Astrocyte (in vitro differentiated cells and primary cell): ENCODE data around the gene GMPR. TPM values are rescaled to one million over a fixed set of nuclear protein-coding genes. Genes with fewer than 3 reads are reported as not detected.
A peak's percentile ranks its signal among the peaks of the same experiment; 100 is the strongest.

ENCODE experiments used
- DNase-seq: peaks from one replicate; pipeline ENCODE4 v3.0.0-alpha.2; 2010; ENCODE audit warnings: low read depth
- FAIRE-seq: peaks from 2 replicates; lab custom pipeline; 2011; peaks lifted over from hg19 to GRCh38; lab: Jason Lieb, UNC
- H2AFZ ChIP-seq: 2 replicates; pipeline ENCODE4 v1.6.0; 2012; ENCODE audit warnings: low read depth, low read length, inconsistent platforms
- H3K27ac ChIP-seq: 2 replicates; pipeline ENCODE4 v1.5.1; 2011; ENCODE audit warnings: low read depth, low read length, inconsistent platforms
- H3K27me3 ChIP-seq: 2 replicates; pipeline ENCODE4 v1.6.0; 2011; ENCODE audit warnings: low read length, inconsistent platforms; ENCODE audit not compliant: insufficient read depth
- H3K36me3 ChIP-seq: 2 replicates; pipeline ENCODE4 v1.5.1; 2011; ENCODE audit warnings: low read length, inconsistent platforms; ENCODE audit not compliant: insufficient read depth
- H3K4me1 ChIP-seq: 2 replicates; pipeline ENCODE4 v1.5.1; 2011; ENCODE audit warnings: low read length, inconsistent platforms; ENCODE audit not compliant: insufficient read depth
- H3K4me2 ChIP-seq: 2 replicates; pipeline ENCODE4 v1.6.0; 2012; ENCODE audit warnings: low read length, inconsistent platforms
- H3K4me3 ChIP-seq: 2 replicates; pipeline ENCODE4 v1.5.1; 2011; ENCODE audit warnings: low read depth, mild to moderate bottlenecking, low read length, inconsistent platforms; ENCODE audit not compliant: insufficient read depth
- H3K79me2 ChIP-seq: 2 replicates; pipeline ENCODE4 v1.6.0; 2012; ENCODE audit warnings: mild to moderate bottlenecking, low read length, inconsistent platforms; ENCODE audit not compliant: insufficient read depth
- H3K9ac ChIP-seq: 2 replicates; pipeline ENCODE4 v1.6.0; 2012; ENCODE audit warnings: mild to moderate bottlenecking, low read length, inconsistent platforms
- H3K9me3 ChIP-seq: 2 replicates; pipeline ENCODE4 v1.5.1; 2012; ENCODE audit warnings: low read depth, mild to moderate bottlenecking, low read length, inconsistent platforms; ENCODE audit not compliant: insufficient read depth
- H4K20me1 ChIP-seq: 2 replicates; pipeline ENCODE4 v1.6.0; 2012; ENCODE audit warnings: low read length, inconsistent platforms; ENCODE audit not compliant: insufficient read depth
- H3K27ac Mint-ChIP-seq: one replicate; pipeline ENCODE4 v1.8.0; 2021; ENCODE audit warnings: mild to moderate bottlenecking, mixed read lengths; ENCODE audit not compliant: unreplicated experiment
- H3K27me3 Mint-ChIP-seq: one replicate; pipeline ENCODE4 v1.8.0; 2021; ENCODE audit warnings: low read depth, mixed read lengths; ENCODE audit not compliant: unreplicated experiment
- H3K36me3 Mint-ChIP-seq: one replicate; pipeline ENCODE4 v1.8.0; 2021; ENCODE audit warnings: low read depth, mixed read lengths; ENCODE audit not compliant: unreplicated experiment
- H3K4me1 Mint-ChIP-seq: one replicate; pipeline ENCODE4 v1.8.0; 2021; ENCODE audit warnings: low read depth, mixed read lengths; ENCODE audit not compliant: unreplicated experiment
- H3K4me3 Mint-ChIP-seq: one replicate; pipeline ENCODE4 v1.8.0; 2021; ENCODE audit warnings: mild to moderate bottlenecking, moderate library complexity, mixed read lengths; ENCODE audit not compliant: unreplicated experiment
- H3K9me3 Mint-ChIP-seq: one replicate; pipeline ENCODE4 v1.8.0; 2021; ENCODE audit warnings: mild to moderate bottlenecking, mixed read lengths; ENCODE audit not compliant: unreplicated experiment
- EZH2 ChIP-seq: IDR thresholded peaks from 2 replicates; pipeline ENCODE4 v1.6.1; 2012; ENCODE audit warnings: mild to moderate bottlenecking, low read length, inconsistent platforms; ENCODE audit not compliant: insufficient read depth
- total RNA-seq: library from RNA; stranded (reverse); gene quantifications from 2 replicates; pipeline ENCODE4 v1.2.1, GENCODE V29; 2021
- TF ChIP-seq, protein P1 (sequence below): IDR thresholded peaks from 2 replicates; pipeline ENCODE4 v1.5.1; 2011; ENCODE audit warnings: low read depth, mild to moderate bottlenecking, inconsistent platforms, low read length, moderate library complexity; ENCODE audit not compliant: insufficient read depth

The GMPR gene
- total RNA-seq, 1 donor from 2014 or later: 2.0 TPM

DNA sequence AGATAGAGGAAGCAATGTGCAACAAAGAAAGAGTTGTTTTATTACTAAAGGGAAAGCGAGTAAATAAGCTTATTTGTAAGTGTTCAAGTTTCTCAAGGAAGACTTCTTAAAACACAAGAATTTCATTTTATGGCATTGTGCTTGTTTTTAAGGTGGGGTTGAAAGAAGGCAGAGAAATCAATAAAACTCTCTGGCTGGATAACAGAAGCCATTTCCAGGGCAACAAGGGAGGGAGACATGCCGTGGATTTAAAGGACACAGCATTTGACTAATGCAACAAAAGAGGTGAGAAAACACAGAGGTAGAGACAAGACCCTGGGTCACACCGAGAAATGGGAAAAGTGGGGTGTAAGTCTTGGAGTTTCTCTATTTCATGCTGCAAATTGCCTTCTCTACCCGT, 28.8 kb upstream of the GMPR start:
- H3K4me2 ChIP-seq: no peak overlapping the region
- no peak overlapping the region for H3K27ac ChIP-seq
- no peaks in the 10 kb centered on the region for H3K36me3 ChIP-seq
- H3K27me3 ChIP-seq: peaks cover 5% of the 10 kb centered on the region
- no peak overlapping the region for H3K9ac ChIP-seq
- Mint-ChIP-seq H3K9me3 (no peaks in the 10 kb centered on the region), H3K36me3 (no peaks in the 10 kb centered on the region), H3K27ac (no peak overlapping the region), H3K27me3 (peaks cover 2% of the 10 kb centered on the region), H3K4me3 (no peak overlapping the region), H3K4me1 (peaks cover 10% of the 10 kb centered on the region)
- H3K9me3 ChIP-seq: no peaks in the 10 kb centered on the region
- FAIRE-seq: no peak
- no peaks in the 10 kb centered on the region for H4K20me1 ChIP-seq
- no peaks in the 10 kb centered on the region for H3K79me2 ChIP-seq
- H3K4me1 ChIP-seq: peaks cover 13% of the 10 kb centered on the region
- DNase-seq: no peak
- H3K4me3 ChIP-seq: no peak overlapping the region
- no peak for TF ChIP-seq EZH2
- TF ChIP-seq, protein P1, sequence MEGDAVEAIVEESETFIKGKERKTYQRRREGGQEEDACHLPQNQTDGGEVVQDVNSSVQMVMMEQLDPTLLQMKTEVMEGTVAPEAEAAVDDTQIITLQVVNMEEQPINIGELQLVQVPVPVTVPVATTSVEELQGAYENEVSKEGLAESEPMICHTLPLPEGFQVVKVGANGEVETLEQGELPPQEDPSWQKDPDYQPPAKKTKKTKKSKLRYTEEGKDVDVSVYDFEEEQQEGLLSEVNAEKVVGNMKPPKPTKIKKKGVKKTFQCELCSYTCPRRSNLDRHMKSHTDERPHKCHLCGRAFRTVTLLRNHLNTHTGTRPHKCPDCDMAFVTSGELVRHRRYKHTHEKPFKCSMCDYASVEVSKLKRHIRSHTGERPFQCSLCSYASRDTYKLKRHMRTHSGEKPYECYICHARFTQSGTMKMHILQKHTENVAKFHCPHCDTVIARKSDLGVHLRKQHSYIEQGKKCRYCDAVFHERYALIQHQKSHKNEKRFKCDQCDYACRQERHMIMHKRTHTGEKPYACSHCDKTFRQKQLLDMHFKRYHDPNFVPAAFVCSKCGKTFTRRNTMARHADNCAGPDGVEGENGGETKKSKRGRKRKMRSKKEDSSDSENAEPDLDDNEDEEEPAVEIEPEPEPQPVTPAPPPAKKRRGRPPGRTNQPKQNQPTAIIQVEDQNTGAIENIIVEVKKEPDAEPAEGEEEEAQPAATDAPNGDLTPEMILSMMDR: no peak
- no peak overlapping the region for H2AFZ ChIP-seq

DNA sequence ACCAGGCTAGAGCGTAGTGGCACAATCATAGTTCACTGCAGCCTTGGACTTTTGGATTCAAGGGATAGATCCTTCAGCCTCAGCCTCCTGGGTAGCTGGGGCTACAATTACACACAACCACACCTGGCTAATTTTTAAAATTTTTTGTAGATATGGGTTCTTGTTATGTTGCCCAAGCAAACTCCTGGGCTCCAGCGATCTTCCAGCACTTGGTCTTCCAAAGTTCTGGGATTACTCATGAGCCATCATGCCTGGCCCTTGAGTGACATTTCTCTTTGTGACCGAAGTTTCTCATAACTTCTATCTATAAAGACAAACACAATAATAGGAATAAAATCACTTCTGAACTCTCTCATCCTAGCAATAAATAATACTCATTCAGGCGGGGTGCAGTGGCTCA, 26.1 kb upstream of the GMPR start:
- Histone ChIP-seq H3K4me1 (peaks cover 14% of the 10 kb centered on the region), H3K27me3 (peaks cover 5% of the 10 kb centered on the region), H3K4me2 (no peak overlapping the region), H3K9me3 (no peaks in the 10 kb centered on the region), H2AFZ (no peak overlapping the region), H3K27ac (no peak overlapping the region), H3K4me3 (no peak overlapping the region), H3K9ac (no peak overlapping the region), H4K20me1 (no peaks in the 10 kb centered on the region), H3K79me2 (no peaks in the 10 kb centered on the region), H3K36me3 (no peaks in the 10 kb centered on the region)
- TF ChIP-seq EZH2: no peak
- TF ChIP-seq, protein P1: no peak
- FAIRE-seq (no peak), DNase-seq (no peak)
- H3K4me3 Mint-ChIP-seq: no peak overlapping the region
- no peaks in the 10 kb centered on the region for H3K9me3 Mint-ChIP-seq
- peaks cover 11% of the 10 kb centered on the region for H3K4me1 Mint-ChIP-seq
- H3K27me3 Mint-ChIP-seq: peaks cover 2% of the 10 kb centered on the region
- no peak overlapping the region for H3K27ac Mint-ChIP-seq
- no peaks in the 10 kb centered on the region for H3K36me3 Mint-ChIP-seq

DNA sequence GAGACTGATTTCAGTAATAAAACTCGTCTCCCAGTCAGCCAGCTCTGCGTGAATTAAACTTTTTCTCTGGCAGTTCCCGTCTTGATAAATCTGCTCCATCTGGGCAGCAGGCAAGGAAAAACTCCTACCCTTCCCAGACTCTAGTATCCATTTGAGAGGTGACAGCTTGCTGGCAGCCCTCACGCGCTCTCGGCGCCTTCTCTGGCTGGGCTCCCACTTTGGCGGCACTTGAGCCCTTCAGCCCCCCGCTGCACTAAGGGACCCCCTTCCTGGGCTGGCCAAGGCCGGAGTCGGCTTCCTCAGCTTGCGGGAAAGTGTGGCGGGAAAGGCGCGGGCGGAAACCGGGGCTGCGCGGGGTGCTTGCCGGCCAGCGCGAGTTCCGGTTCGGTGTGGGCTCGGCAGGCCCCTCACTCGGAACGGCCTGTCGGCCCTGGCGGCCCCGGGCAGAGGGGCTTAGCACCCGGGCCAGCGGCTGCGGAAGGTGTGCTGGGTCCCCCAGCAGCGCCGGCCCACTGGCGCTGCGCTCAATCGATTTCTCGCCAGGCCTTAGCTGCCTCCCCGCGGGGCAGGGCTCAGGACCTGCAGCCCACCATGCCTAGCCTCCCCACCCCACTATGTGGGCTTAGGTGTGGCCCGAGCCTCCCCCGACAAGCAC, 21.8 kb upstream of the GMPR start:
- Histone ChIP-seq H3K4me2 (peak overlapping the region; percentile 75), H2AFZ (peak overlapping the region; percentile 78), H3K9ac (peak overlapping the region; percentile 10), H3K4me3 (no peak overlapping the region), H3K9me3 (no peaks in the 10 kb centered on the region), H4K20me1 (no peaks in the 10 kb centered on the region), H3K79me2 (no peaks in the 10 kb centered on the region), H3K27me3 (no peaks in the 10 kb centered on the region), H3K4me1 (peaks cover 18% of the 10 kb centered on the region), H3K36me3 (no peaks in the 10 kb centered on the region), H3K27ac (no peak overlapping the region)
- Mint-ChIP-seq H3K36me3 (no peaks in the 10 kb centered on the region), H3K27me3 (no peaks in the 10 kb centered on the region), H3K4me3 (no peak overlapping the region), H3K4me1 (peaks cover 11% of the 10 kb centered on the region), H3K27ac (peak overlapping the region; percentile 7), H3K9me3 (no peaks in the 10 kb centered on the region)
- no peak for TF ChIP-seq EZH2
- TF ChIP-seq, protein P1: no peak
- DNase-seq (peak; percentile 51), FAIRE-seq (no peak)
